OCI-LY3 (cell line): Measurements from ENCODE around the gene SIVA1.

Experiments used
- CTCF ChIP-seq: fragments of 200-600, 300-600 bp; sonication (generic); IDR thresholded peaks from 2 replicates; pipeline ENCODE4 v1.5.1; 2014; ENCODE audit warnings: antibody characterized with exemption, low read length, low read depth
- EZH2phosphoT487 ChIP-seq: fragments of 200-600 bp; shearing (Covaris generic); IDR thresholded peaks from 2 replicates; pipeline ENCODE4 v1.6.1; 2018; ENCODE audit warnings: antibody characterized with exemption, mixed run types, low read depth

GRCh38 chr14:104767634-104767918 lies 14.6 kb downstream of the SIVA1 start:
- TF ChIP-seq CTCF, result no peak
- no peak for TF ChIP-seq EZH2phosphoT487
